ENCODE data around the gene MAP3K8. TPM values are rescaled to one million over a fixed set of nuclear protein-coding genes. Genes with fewer than 3 reads are reported as not detected.

Gene MAP3K8
- total RNA-seq, 2 donors from 2014 or later = 9.9 to 11.2 TPM

GRCh38 chr10:30396698-30397097, 37.3 kb upstream of the MAP3K8 start:
- intact Hi-C loops (cut with DNase I) = no loop called here
- WGBS, 2 donors = 34 to 43% methylated on average over 2 of the region's 2 CpGs
- no peak for ATAC-seq
- DNase-seq = no peak
- TF ChIP-seq POLR2A (IDR thresholded peaks at IDR 0.05) = no peak
- no peak for TF ChIP-seq CTCF (IDR thresholded peaks at IDR 0.05)
- Histone ChIP-seq H3K4me1 (peaks cover 7% of the 10 kb centered on the region), H3K27ac (no peak overlapping the region), H3K36me3 (replicated peaks in 1 of 2; ENCODE audit: insufficient read depth in 1 of 2, low read depth in 2 of 2) (no peaks in the 10 kb centered on the region), H3K27me3 (no peaks in the 10 kb centered on the region), H3K4me3 (no peak overlapping the region), H3K9me3 (no peaks in the 10 kb centered on the region)

- TF ChIP-seq CTCF (IDR thresholded peaks at IDR 0.05) = no peak
- TF ChIP-seq POLR2A (IDR thresholded peaks at IDR 0.05) = no peak
- H3K27ac ChIP-seq = no peak overlapping the region
- no peaks in the 10 kb centered on the region for H3K27me3 ChIP-seq
- H3K9me3 ChIP-seq = no peaks in the 10 kb centered on the region
- ATAC-seq (no peak), DNase-seq (no peak)
- 61 to 64% methylated on average over 2 of the region's 2 CpGs for WGBS, 2 donors
- no peaks in the 10 kb centered on the region for H3K36me3 ChIP-seq (replicated peaks in 1 of 2; ENCODE audit: insufficient read depth in 1 of 2, low read depth in 2 of 2)
- H3K4me3 ChIP-seq = no peak overlapping the region
- intact Hi-C loops (cut with DNase I) = no loop called here
- no peaks in the 10 kb centered on the region for H3K4me1 ChIP-seq
Measured at GRCh38 chr10:30398193-30398592, 35.8 kb upstream of the MAP3K8 start.

- no peaks in the 10 kb centered on the region for H3K9me3 ChIP-seq
- H3K4me1 ChIP-seq = no peaks in the 10 kb centered on the region
- intact Hi-C loops (cut with DNase I) = no loop called here
- no peak overlapping the region for H3K4me3 ChIP-seq
- H3K27me3 ChIP-seq = no peaks in the 10 kb centered on the region
- DNase-seq (no peak), ATAC-seq (no peak)
- WGBS, 2 donors = 52 to 57% methylated on average over 3 to 4 of the region's 4 CpGs
- H3K27ac ChIP-seq = no peak overlapping the region
- no peaks in the 10 kb centered on the region for H3K36me3 ChIP-seq (replicated peaks in 1 of 2; ENCODE audit: insufficient read depth in 1 of 2, low read depth in 2 of 2)
- TF ChIP-seq CTCF (IDR thresholded peaks at IDR 0.05) (no peak), POLR2A (IDR thresholded peaks at IDR 0.05) (no peak)
Measured at GRCh38 chr10:30398788-30399187, 35.2 kb upstream of the MAP3K8 start.

GRCh38 chr10:30403494-30403893, 30.5 kb upstream of the MAP3K8 start:
- no peaks in the 10 kb centered on the region for H3K27me3 ChIP-seq
- no peaks in the 10 kb centered on the region for H3K4me1 ChIP-seq
- H3K36me3 ChIP-seq (replicated peaks in 1 of 2; ENCODE audit: insufficient read depth in 1 of 2, low read depth in 2 of 2) = no peaks in the 10 kb centered on the region
- no peak for DNase-seq
- no peak for TF ChIP-seq CTCF (IDR thresholded peaks at IDR 0.05)
- no peak for TF ChIP-seq POLR2A (IDR thresholded peaks at IDR 0.05)
- ATAC-seq = no peak
- no peak overlapping the region for H3K4me3 ChIP-seq
- peaks cover 0 to 5% (median 0%) of the 10 kb centered on the region in 3 donors for H3K9me3 ChIP-seq
- no peak overlapping the region for H3K27ac ChIP-seq
- intact Hi-C loops (cut with DNase I) = loop anchor here (10.0 kb wide), 1 partner anchor 191 kb away; no protein-coding TSS in a partner anchor
- 88 to 95% methylated on average over 18 of the region's 18 CpGs for WGBS, 2 donors

GRCh38 chr10:30404540-30404939, 29.4 kb upstream of the MAP3K8 start:
- TF ChIP-seq POLR2A (IDR thresholded peaks at IDR 0.05) (no peak), CTCF (IDR thresholded peaks at IDR 0.05) (no peak)
- ATAC-seq (no peak), DNase-seq (no peak)
- Histone ChIP-seq H3K27me3 (no peaks in the 10 kb centered on the region), H3K4me1 (no peaks in the 10 kb centered on the region), H3K4me3 (no peak overlapping the region), H3K27ac (no peak overlapping the region), H3K36me3 (replicated peaks in 1 of 2; ENCODE audit: insufficient read depth in 1 of 2, low read depth in 2 of 2) (no peaks in the 10 kb centered on the region), H3K9me3 (peaks cover 0 to 5% (median 0%) of the 10 kb centered on the region in 3 donors)
- 66 to 78% methylated on average over 5 of the region's 5 CpGs for WGBS, 2 donors
- intact Hi-C loops (cut with DNase I) = loop anchor here (10.0 kb wide), 1 partner anchor 190 kb away; no protein-coding TSS in a partner anchor
